H4 (cell line): ENCODE data around the gene SLC25A21. TPM values are rescaled to one million over a fixed set of nuclear protein-coding genes. Genes with fewer than 3 reads are reported as not detected.
"Not testable (repeated sequence)": the region's sequence is repeated elsewhere in the genome, so short reads cannot be mapped to it uniquely, and the experiment has no call there.

ENCODE experiments used
- DNase-seq: peaks from one replicate; pipeline ENCODE4 v3.0.0-alpha.2; 2015; ENCODE audit warnings: low spot score
- total RNA-seq: library from RNA; depleted of rRNA; stranded (reverse); fragments of >200 nt; shearing (Covaris generic); gene quantifications from 2 replicates; pipeline ENCODE4 v1.2.3, GENCODE V29; 2014

Gene SLC25A21
- total RNA-seq, 1 experiment from 2014 or later, result not detected

DNA sequence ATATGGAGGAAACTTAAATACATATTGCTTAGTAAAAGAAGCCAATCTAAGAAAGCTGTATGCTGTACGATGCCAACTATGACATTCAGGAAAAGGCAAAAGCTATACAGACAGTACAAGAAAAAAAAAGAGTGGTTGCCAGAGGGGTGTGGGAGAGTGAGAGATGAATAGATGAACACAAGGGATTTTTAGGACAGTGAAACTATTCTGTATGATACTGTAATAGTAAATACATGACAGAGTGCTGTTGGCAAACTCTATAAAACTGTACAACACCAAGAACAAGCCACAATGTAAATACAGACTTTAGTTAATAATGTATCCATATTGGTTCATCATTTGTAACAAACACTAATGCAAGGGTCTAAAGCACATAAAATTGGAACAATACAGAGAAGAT, 14.5 kb upstream of the SLC25A21 start:
- no peak for DNase-seq

DNA sequence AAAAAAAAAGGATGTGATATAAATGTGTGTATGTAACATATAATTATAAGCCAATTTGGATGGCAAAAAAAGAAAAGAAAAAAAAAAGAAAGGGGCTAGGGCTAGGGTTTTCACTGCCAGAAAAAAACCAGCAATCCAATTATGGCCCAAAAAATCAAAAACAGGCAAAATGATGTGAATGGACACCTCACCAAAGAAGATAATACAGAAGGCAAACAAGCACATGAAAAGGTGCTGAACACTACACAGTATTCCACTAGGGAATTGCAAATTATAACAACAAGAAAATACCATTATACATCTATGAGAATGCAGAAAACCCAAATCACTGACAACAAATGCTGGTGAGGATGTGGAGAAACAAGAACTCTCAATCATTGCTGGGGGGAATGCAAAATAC, 13.3 kb upstream of the SLC25A21 start:
- no peak for DNase-seq

DNA sequence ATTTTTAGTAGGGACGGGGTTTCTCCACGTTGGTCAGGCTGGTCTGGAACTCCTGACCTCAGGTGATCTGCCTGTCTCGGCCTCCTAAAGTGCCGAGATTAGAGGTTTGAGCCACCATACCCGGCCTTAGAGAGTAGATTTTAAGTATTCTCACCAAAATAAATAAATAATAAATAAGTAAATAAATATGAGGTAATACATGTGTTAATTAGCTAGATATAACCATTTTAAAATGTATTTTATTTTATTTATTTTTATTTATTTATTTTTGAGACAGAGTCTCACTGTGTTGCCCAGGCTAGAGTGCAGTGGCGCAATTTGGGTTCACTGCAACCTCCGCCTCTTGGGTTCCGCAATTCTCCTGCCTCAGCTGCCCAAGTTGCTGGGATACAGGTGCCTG, 12.1 kb upstream of the SLC25A21 start:
- DNase-seq, result not testable (repeated sequence)

DNA sequence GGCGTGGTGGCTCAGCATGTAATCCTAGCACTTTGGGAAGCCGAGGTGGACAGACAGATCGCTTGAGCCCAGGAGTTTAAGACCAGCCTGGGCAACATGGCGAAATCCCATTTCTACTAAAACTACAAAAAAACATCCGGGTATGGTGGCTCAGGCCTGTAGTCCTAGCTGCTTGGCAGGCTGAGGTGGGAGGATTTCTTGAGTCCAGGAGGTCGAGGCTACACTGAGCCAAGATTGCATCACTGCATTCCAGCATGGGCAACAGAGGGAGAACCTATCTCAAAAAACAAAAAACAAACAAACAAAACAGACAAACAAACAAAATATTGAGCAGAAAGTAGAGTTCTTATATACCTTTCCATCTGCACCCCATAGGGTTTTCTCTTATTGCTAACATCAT, 9.0 kb upstream of the SLC25A21 start:
- no peak for DNase-seq

DNA sequence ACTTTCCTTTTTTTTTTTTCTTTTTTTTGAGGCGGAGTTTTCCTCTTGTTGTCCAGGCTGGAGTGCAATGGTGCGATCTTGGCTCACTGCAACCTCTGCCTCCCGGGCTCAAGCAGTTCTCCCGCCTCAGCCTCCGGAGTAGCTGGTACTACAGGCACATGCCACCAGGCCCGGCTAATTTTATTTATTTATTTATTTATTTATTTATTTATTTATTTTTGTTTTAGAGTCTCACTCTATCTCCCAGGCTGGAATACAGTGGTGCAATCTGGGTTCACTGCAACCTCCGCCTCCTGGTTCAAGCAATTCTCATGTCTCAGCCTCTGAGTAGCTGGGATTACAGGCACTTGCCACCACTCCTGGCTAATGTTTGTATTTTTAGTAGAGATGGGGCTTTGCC, 8.5 kb upstream of the SLC25A21 start:
- not testable (repeated sequence) for DNase-seq

DNA sequence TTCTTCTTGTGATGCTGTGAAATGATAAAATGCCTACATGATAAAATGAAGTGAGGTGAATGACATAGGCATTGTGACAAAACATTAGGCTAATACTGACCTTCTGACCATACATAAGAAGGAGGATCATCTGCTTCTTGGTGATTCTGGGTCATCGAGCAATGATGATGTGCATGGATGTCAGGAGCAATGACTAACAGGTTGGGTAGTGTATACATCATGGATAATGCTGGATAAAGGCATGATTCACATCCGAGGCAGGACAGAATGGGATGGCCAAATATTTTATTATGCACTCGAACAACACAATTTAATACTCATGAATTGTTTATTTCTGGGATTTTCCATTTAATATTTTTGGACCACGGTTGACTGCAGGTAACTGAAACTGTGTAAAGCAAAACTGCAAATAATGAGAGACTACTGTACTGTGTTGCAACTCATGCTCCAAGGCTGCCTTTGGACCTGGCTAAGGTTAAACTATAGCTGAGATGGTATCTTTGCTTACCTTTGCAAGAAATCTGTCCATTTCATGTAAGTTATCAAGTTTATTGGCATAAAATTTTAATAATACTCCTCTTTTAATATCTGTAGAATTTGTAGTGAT, 7.6 kb upstream of the SLC25A21 start:
- no peak for DNase-seq

DNA sequence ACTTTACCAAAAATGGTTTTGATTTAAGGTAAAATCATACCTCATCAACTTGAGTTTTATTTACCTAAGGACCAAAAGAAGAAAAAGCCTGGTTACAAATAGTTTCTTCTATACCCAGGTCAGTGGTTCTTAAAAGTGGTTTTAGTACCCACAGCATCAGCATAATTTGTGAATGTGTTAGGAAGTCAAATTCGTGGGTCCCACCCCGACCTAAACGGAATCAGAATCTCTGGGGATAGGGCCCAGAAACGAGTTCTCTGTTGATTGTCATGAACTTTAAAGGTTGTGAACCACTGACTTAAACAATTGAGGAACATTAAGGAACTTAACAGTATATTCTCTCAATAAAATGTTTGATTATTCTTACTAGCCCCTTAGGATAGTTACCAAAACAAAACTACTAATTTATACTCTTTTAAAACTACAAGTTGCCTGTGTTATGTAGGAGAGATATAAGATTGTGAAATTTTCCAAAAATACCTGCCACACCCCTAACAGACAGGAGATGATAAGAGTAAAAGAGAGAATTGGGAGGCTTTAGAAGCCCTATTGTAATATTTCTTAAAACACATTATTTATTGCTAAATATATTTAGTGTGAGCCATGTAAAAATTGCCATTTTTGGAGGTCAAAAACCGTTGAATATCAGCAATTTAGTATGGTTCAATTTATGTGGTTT, 669 bp upstream of the SLC25A21 start:
- no peak for DNase-seq

DNA sequence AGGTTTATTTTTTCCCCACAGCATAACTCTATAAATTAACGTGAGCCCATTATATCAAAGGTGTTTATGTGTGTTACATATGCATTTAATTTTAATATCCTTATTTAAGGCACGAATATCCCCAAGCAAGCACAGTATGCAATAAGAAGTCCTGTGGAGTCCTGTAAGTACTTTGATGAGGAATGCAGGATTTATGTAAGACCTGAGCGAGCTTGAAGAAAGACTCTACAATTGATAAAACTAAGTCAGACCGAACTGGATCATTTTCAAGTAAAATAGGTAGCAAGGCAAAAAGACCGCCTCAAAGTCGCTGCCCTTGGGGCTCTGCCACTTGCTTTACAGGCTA, 755 bp downstream of the SLC25A21 start:
- DNase-seq, result no peak

DNA sequence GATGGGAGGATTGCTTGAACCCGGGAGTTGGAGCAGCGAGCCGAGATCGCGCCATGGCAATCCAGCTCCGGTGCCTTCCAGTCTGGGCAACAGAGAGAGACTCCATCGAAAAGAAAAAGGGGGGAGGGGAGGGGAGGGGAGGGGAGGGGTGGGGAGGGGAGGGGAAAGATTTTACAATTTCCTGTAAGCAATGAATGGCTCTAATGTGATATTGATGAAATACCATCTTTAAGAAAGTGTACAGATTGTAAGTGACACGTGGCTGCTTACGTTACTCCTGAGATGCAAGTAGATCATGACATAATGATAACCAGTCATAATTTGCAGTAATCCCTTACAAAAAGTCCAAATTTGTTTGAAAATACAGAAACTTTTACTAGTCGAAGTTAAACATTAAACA, 1.4 kb downstream of the SLC25A21 start:
- DNase-seq, result no peak

DNA sequence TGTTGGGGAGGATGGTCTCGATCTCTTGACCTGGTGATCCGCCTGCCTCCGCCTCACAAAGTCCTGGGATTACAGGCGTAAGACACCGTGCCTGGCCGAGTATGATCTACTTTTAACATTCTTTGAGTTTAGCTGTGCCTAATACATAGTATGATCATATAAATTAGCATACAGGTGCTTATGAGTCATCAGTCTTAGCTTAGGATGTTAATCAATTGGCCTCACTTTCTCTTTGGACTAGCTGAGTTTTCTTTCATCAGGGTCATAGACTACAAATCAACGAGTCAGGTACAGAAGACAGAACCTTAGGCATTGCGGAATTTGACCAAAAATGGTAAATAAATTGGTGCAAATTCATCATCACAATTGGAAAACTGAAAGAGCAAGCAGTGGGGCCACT, 2.2 kb downstream of the SLC25A21 start:
- DNase-seq, result no peak

DNA sequence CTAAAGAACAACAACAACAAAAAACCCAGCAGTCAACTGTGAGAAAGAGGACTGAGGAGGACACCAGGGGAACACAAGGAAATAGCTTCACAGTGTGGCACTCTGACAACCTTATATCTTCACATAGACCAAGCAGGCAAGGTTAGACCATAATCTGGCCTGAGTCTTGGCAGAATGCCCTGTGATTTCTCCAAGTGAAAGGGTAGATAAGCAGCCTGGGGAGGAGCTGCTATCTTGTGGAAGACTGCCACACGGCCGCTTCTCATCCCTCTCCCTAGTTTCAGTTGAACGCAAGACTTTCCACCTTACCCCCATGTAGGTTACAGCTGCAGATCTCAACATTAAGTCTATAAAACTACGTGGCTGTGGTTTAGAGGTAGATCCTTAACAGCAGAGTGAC, 3.7 kb downstream of the SLC25A21 start:
- DNase-seq, result no peak

DNA sequence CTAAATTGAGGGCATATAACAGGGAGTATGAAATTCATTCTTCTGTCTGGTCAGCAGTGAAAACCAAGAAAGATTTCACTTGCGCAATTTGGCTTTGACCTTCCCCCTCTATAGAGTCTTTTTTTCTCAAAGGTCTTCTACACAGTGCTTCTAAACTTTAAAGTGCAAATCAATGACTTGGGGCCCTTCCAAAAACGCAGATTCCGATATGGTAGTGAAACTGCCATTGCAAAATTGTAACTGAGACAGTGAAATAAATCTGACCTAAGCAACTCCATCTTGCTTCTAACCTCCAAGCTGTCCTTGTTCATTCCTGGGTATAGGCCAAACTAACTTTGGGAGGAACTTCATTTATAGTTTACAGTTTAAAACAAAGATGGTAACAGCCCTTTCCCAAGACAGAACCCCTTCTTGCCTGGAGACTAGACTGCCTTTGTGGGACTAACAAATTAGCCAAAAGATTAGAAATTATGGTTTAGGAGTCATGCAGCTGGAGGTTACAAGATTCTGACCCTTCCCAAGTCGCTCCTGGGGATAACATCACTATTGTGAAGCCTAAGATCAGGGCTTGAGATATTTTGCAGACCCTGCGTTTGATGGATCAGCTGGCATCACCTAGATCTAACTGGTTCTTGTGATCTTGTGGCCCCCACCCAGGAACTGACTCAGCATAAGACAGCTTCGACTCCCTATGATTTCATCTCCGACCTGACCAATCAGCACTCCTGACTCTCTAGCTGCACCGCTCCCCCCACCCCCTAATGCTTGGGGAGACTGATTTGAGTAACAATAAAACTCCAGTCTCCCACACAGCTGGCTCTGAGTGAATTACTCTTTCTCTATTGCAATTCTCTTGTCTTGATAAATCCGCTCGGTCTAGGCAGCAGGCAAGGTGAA, 5.0 kb downstream of the SLC25A21 start:
- DNase-seq, result no peak

DNA sequence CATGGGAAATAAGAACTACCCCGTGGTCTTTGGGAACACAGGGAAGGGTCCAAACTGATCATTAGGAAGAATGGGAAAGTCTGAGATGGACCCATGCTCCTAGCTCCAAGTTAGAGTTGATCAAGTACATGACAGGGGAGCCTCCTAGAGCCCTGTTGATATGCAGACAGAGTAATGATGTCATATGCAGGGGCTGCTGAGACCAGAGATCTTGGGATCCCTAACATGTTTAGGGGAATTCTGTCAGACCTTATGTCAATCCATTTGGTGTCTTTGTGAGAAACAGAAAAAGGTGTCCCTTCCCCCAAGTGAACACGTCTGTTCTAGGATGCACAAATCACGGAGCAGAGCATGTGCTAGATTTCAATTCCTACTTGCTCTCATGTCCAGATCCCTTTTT, 6.6 kb downstream of the SLC25A21 start:
- no peak for DNase-seq

DNA sequence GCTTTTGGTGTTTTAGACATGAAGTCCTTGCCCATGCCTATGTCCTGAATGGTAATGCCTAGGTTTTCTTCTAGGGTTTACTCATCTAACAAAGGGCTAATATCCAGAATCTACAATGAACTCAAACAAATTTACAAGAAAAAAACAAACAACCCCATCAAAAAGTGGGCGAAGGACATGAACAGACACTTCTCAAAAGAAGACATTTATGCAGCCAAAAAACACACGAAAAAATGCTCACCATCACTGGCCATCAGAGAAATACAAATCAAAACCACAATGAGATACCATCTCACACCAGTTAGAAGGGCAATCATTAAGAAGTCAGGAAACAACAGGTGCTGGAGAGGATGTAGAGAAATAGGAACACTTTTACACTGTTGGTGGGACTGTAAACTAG, 10.1 kb downstream of the SLC25A21 start:
- not testable (repeated sequence) for DNase-seq

DNA sequence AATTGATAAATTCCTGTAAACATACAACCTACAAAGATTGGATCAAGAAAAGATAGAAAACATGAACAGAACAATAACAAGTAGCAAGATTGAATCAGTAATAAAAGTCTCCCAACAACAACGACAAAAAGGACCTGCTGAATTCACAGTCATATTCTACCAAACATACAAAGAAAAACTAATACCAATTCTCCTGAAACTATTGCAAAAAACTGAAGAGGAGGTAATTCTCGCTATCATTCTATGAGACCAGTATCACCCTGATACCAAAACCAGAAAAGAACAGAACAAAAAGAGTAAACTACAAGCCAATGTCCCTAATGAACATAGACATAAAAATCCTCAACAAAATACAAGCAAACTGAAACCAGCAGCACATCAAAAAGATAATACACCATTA, 14.4 kb downstream of the SLC25A21 start:
- DNase-seq, result no peak

DNA sequence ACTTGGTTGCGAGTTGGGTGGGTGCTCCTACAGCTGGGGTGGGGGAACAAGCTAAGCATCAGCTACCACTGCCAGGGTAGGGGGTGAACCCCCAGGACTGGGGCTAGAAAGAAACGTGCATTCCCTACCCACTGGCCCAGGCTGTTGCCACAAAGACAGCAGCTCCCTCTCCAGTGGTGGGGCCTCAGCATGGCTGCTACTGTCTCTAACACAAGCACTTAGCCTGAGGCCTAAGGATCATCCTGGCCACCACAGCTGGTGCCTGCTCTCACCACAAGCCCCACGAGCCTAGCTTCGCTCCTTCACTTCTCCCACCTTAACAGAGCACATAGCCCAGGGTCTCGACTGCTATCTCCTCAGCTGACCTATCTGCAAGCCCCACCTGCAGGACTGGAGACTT, 18.9 kb downstream of the SLC25A21 start:
- DNase-seq, result no peak

DNA sequence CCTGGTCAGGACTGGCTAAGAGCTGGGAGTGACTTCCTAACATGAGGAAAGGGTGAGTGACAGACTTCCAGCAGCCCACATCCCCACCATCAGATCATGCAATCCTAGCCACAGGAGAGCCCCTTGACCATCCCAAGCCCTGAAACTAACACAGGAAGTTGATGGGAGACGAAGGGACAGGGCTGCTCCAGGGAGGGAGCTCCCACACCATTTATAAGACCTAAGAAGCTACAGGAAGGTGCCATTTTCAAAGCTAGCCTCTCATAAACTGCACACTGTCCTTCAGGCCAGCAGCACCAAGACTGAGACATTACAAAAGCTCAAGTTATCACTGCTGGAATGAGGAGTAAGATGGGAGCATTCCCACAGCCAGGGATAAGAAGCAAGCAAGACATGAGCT, 19.4 kb downstream of the SLC25A21 start:
- DNase-seq, result no peak

DNA sequence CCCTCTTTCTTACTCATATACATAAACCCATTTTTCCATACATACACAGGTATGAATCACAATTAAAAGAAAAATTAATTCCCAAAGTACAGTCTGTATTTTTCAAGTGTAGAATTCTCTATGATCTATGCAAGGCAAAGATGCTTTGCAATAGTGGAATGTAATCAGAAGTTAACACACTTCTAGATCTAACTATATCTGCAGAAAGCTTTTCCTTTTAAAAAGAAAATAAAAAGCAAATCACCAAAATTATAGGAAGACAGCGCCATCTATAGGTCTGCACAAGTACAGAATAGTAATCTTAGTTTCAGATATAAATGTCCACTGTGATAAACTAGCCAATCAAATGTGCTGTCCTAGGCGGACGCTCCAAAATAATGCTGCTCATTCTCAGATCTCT, 22.0 kb downstream of the SLC25A21 start:
- DNase-seq, result peak; percentile 43

DNA sequence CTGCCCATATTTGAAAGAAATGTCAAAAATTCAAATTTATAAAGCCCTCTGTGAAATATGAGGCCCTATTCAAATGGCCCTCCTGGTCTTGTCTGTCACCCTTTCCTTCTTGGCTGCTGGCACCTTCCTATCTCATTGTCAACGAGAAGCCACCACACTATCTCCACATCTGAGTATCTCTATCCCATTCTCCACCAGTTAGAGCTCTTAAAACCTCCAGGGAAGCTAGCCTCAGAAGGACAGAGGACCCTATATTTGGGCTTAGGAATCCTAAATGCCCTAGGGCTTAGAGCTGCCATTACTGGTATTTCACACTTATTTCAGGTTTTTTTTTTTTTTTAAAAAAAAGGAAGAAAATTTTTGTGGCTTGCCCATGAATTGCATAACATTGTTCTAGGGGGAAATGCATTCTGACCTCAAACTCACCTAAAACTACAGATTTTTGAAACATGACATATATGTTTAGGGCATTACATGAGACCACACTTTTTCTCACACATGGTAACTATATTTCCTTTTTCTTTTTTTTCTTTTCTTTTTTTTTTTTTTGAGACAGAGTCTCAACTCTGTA, 25.0 kb downstream of the SLC25A21 start:
- peak; percentile 31 for DNase-seq

DNA sequence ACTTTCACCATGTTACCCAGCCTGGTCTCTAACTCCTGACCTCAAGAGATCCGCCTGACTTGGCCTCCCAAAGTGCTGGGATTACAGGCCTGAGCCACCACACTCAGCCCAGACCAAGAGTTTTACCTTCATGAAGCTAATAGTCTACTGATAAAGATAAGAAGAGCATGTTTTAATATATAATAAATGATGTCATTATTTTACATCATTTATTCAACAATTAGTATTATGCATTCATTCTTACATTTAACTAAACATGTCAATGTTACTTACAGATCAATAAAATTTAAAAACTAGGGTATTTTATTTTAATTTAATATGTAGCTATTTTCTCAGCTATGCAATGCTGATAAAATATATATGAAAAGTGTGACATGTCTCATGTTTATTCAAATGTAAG, 26.0 kb downstream of the SLC25A21 start:
- DNase-seq, result not testable (repeated sequence)

DNA sequence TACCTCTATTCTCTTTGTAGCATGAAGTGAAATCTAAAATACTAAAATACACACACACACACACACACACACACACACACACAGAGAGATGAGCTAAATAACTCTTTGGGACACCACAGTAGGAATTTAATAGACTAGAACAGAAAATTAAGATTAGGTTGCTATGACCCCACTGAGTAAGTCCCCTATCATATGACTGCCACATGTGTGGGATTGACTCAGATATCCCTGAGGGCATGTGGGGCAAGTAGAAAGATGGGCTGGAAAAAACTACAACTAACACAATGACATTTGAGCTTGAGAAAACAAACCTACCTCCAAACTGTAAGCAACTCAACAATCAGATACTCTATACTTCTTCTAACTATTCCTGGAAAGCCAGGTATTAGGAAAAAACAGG, 27.0 kb downstream of the SLC25A21 start:
- DNase-seq, result peak; percentile 40

DNA sequence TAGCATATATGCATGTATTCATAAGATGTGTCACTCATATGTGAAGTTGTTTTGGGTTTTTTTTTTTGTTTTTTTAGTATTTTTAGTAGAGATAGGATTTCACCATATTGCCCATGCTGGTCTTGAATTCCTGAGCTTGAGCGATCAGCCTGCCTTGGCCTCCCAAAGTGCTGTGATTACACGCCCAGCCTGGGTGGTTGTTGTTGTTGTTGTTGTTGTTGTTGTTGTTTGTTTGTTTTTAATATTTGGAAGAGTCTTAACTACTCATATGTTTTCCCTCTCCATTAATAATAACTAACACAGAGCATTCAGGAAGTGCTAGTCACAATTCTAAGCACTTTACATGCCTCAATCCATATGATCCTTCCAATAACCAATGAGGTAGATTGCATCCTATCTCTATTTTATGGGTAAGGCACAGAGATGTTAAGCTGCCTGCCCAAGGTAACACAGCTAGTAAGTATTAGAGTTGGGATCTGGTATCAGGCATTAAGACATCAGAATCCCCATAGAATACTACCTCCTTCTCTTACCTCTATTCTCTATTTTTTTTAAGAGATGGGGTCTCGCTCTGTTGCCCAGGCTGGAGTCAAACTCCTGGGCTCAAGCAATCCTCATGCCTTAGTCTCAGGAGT, 27.6 kb downstream of the SLC25A21 start:
- no peak for DNase-seq
